ENCODE results near the gene P2RY8.
"Not testable (repeated sequence)": the region's sequence is repeated elsewhere in the genome, so short reads cannot be mapped to it uniquely, and the experiment has no call there.

The P2RY8 gene

DNA sequence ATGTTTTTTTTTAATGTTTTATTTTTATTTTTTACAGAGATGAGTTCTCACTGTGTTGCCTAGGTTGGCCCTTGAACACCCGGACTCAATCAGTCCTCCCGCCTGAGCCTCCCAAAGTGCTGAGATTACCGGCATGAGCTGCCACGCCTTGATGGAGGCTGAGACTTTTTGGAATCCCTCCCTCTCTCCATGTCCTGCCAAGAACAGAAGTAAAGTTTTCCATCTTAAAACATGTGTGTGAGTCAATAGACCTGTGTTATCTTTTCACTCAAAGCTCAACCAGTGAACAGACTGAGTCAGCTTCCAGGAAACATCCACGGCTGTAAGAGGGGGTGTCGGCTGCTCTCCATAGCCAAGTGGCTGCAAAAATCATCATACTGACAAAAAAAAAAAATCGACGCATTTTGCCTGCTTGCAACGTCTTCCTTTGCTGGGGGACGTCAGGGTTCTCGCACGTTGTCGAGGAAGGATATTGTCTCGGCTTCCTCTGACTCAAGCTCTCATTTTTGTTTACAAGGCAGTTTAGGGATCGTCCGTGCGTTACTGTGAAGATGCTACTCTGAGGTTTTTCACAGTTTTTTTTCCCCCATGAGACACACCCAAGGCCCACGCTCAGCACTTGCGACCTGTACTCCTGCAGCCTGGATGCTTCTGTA is 74.3 kb downstream of the P2RY8 start:
- DNase-seq: peak; percentile 50

DNA sequence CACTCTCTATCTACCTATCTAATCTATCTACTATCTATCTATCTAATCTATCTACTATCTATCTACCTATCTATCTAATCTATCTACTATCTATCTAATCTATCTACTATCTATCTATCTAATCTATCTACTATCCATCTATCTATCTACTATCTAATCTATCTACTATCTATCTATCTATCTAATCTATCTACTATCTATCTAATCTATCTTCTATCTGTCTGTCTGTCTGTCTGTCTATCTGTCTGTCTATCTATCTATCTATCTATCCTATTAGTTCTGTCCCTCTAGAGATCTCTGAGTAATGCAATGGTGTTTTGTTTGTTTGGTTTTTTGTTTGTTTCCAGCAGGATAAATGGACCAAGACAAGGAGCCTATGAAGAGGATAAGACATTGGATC is 74.9 kb downstream of the P2RY8 start:
- DNase-seq: no peak

DNA sequence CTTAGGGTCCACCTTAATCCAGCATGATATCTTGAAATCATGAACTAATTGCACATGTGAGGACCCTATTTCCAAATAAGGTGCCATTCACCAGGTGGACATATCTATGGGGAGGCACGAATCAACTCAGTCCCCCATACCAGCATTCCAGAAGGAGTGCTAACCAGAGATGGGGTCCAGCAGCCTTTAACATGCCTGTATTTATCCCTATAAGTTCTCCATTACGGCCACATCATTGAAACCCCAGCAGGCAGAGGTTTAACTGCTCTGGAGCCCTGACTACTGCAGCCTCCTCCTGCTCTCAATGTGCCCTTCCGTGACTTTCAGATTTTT is 81.1 kb downstream of the P2RY8 start:
- DNase-seq: no peak

GRCh38 chrX:1453951-1454785 is 82.8 kb downstream of the P2RY8 start:
- DNase-seq: no peak

DNA sequence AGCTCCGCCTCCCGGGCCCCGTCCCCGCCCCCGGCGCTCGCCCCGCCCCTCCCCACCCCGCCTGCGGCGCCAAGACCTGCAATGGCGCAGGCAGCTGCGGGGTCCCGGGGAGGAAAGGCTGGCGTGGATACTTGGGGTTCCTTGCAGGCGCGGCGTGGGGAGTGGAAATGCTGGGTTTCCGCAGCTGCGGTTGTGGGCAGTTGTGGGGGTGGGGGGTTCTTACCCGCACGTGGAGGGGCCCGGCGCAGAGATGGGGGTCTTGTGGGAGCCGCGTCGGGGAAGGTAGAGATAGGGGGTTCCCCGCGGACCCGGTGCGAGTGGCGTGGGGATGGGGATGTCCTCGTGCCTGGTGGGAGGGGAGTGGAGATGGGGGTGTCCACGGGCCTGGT is 83.6 kb downstream of the P2RY8 start:
- DNase-seq: no peak

DNA sequence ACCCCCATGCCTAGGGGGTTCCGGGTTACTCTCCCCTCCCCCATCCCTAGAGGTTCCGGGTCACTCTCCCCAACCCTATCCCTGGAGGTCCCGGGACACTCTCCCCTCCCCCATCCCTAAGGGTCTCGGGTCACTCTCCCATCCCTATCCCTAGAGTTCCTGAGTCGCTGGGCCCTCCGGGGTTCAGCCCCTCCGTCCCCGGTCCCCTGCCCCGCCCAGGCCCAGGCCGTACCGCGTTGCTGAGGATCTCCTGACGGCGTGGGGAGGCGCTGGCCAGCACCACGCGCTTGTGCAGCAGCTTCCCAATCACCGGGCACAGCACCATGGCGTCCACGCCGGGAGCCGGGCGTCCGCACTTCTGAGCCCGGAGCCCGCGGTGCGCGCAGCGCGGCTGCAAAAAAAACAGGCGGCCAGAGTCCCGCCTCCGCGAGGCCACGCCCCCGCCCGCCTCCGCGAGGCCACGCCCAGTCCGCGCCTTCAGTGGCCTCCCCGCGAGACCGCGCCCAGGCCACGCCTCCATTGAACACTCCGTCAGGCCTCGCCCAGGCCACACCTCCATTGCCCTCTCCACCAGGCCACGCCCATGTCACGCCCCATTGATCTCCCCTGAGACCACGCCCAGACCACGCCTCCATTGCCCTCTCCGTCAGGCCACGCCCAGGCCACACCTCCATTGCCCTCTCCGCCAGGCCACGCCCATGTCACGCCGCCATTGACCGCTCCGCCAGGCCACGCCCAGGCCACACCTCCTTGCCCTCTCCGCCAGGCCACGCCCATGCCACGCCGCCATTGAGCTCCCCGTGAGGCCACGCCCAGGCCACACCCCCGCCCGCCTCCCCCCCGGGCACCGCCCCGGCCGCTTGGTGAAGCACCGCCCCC is 84.2 kb downstream of the P2RY8 start, which contains the start of gene ASMTL:
Gene ASMTL (minus strand): TSS at position 394 of the 879 bp plus-strand sequence. CDS start 69 bp downstream, at position 325.
- DNase-seq: no peak

DNA sequence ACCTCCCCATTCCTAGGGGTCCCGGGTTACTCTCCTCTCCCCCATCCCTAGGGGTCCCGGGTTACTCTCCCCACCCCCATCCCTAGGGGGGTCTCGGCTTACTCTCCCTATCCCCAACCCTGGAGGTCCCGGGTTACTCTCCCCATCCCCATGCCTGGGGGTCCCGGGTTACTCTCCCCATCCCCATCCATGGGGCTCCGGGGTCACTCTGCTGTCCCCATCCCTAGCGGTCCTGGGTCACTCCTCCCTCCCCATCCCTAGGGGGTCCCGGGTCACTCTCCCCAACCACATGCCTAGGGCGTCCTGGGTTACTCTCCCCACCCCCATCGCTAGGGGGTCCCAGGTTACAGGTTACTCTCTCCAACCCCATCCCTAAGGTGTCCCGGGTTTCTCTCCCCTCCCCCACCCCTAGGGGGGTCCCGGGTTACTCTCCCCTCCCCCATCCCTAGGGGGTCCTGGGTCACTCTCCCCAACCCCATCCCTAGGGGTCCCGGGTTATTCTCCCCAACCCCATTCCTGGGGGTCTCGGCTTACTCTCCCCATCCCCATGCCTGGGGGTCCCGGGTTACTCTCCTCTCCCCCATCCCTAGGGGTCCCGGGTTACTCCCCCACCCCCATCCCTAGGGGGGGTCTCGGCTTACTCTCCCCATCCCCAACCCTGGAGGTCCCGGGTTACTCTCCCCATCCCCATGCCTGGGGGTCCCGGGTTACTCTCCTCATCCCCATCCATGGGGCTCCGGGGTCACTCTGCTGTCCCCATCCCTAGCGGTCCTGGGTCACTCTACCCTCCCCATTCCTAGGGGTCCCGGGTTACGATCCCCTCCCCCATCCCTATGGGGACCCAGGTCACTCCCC is 85.1 kb downstream of the P2RY8 start:
- DNase-seq: no peak

GRCh38 chrX:1451251-1451660 is 85.7 kb downstream of the P2RY8 start:
- no peak for DNase-seq

DNA sequence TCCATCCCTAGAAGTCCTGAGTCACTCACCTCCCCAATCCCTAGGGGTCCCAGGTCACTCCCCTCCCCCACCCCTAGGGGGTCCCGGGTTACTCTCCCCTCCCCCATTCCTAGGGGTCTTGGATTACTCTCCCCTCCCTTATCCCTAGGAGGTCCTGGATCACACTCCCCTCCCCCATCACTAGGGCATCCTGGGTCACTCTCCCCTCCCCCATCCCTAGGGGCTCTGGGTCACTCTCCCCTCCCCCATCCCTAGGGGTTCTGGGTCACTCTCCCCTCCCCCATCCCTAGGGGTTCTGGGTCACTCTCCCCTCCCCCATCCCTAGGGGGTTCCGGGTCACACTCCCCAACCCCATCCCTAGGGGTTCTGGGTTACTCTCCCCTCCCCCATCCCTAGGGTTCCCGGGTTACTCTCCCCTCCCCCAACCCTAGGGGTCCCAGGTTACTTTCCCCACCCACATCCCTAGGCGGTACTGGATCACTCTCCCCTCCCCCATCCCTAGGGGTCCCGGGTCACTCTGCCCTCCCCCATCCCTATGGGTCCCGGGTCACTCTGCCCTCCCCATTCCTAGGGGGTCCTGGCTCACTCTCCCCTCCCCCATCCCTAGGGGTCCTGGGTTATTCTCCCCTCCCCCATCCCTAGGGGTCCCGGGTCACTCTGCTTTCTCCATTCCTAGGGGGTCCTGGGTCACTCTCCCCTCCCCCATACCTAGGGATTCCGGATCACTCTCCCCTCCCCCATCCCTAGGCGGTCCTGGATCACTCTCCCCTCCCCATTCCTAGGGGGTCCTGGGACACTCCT is 86.4 kb downstream of the P2RY8 start:
- no peak for DNase-seq

GRCh38 chrX:1449823-1450149 is 87.2 kb downstream of the P2RY8 start:
- no peak for DNase-seq

DNA sequence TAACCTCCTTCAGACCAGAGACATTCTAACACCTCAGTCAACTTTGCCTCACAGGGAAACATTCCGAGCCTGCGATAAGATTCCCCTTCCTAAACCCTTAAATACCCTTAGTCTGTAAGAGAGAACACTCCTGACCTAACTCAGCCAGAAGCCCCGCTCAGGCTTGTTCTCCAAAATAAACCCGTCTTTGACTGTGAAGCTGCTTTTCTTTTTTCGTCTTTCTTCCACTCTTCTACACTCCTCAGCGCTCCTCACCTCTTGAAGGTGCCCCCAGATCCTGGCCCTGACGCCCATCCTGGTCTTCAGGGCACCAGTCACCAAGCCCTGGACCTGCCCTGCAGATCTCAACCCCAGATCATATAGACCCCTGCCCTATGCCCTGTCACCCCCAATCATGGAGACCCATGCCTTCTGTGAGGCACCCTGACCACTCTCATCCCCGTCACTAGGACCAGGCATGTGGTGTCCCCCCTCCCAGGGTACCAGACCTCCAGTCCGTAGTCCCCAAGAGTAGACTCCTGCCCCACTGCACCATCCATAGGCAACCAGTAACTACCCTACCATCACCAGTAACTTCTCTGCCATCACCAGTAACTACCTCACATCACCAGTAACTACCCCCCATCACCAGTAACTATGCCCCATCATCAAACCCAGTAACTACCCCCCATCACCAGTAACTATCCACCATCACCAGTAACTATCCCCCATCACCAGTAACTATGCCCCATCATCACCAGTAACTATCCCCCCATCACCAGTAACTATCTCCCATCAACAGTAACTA is 87.8 kb downstream of the P2RY8 start:
- no peak for DNase-seq

DNA sequence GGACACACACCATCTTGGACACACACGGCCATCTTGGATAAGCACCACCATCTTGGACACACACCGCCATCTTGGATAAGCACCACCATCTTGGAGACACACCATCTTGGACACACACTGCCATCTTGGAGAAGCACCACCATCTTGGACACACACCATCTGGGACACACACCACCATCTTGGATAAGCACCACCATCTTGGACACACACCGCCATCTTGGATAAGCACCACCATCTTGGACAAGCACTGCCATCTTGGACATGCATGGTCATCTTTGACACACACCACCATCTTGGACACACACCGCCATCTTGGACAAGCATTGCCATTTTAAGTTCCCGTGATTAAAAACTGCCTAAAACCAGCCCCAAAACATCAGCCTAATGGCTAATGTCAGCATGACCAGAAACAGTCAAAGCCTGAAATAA is 88.4 kb downstream of the P2RY8 start:
- DNase-seq: not testable (repeated sequence)

GRCh38 chrX:1447969-1448572 is 88.9 kb downstream of the P2RY8 start:
- DNase-seq: not testable (repeated sequence)

DNA sequence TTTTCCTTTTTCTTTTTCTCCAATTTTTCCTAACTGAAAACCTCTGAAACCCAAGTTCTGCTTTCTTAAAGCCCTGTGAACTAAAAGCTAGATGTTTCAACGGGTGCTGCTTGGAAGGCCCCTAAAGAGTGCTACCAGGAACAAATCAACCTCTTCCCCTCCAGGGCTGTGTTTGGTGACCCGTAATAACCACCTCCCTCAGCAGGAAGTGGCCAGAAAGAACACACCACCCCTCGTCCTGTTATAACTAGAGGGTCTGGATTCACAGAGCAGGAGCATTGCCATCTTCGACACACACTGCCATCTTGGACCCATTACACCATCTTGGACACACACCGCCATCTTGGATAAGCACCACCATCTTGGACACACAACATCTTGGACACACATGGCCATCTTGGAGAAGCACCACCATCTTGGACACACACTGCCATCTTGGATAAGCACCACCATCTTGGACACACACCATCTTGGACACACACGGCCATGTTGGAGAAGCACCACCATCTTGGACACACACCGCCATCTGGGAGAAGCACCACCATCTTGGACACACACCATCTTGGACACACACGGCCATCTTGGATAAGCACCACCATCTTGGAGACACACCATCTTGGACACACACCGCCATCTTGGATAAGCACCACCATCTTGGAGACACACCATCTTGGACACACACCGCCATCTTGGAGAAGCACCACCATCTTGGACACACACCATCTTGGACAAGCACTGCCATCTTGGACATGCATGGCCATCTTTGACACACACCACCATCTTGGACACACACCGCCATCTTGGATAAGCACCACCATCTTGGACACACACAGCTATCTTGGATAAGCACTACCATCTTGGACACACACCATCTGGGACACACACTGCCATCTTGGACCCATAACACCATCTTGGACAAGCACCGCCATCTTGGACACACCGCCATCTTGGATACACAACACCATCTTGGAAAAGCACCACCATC is 89.7 kb downstream of the P2RY8 start:
- not testable (repeated sequence) for DNase-seq

DNA sequence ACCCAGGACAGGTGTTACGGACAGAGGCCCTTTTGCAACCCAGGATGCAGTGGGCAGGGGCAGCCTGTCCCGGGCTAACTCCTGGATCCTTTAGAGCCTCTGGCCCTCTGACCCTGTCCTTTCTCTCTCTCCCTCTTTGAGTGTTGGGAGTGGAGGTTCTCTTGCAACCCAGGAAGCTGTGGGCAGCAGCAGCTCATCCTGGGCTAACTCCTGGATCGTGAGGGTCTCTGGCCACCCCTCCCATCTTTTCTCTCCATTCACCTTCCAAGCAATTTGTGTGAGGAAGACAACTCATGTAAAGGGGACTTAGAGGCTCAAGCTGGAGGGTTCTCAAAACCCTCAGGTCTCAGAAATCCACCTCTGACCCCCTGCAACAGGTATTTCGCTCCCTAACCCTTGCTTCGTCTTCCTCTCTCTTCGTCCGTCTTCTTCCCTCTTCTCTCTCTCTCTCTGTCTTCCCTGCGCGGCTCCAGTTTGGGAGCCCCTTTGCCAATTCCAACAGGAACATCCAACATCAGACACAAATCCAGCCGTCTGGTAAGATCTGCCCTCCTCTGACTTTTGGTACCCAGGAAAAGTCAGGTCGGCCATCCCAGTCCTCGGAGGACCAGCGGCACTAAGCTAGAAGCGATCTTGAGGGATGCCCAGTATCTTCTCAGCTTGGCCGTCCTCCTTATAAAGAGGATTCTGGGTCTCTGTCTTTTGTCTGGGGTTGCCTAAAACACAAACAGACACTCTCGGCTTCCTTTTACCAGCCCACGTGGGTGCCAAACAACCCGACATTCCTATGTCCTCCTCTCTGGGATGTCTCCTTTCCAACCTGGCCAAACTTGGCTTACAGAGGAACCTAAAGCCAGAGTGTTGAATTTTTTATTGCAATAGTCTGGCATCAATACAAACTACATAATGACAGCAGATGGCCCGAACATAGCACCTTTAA is 92.2 kb downstream of the P2RY8 start:
- no peak for DNase-seq

DNA sequence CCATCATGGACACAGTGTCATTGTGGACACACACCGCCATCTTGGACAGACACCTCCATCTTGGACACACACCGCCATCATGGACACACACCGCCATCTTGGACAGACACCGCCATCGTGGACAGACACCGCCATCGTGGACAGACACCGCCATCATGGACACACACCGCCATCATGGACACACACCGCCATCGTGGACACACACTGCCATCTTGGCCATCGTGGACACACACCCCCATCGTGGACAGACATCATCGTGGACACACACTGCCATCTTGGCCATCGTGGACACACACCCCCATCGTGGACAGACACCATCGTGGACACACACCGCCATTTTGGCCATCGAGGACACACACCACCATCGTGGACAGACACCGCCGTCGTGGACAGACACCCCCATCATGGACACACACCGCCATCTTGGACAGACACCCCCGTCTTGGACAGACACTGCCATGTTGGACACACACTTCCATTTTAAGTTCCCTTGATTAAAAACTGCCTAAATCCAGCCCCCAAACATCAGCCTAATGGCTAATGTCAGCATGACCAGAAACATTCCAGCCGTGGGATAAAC is 93.4 kb downstream of the P2RY8 start:
- DNase-seq: no peak

DNA sequence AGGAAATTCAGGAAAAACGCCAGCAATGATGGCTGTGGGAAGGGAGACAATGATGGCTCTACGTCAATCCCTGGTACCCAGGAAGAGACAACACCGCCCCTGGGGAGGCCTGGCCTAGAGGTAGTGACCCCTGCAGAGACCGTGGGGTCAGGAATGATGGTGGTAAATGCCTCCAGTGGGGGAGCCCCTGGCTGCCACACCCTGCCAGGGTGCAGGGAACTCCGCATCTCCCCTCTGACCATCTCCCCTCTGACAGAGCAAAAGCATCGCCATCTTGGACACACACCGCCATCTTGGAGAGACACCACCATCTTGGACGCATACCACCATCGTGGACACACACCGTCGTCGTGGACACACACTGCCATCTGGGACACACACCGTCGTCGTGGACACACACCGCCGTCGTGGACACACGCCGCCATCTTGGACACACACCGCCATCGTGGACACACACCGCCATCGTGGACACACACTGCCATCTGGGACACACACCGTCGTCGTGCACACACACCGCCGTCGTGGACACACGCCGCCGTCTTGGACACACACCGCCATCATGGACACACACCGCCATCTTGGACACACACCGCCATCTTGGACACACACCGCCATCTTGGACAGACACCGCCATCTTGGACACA is 94.1 kb downstream of the P2RY8 start:
- no peak for DNase-seq
